ENCODE measurements around the gene LRRC2.

LRRC2 gene

DNA sequence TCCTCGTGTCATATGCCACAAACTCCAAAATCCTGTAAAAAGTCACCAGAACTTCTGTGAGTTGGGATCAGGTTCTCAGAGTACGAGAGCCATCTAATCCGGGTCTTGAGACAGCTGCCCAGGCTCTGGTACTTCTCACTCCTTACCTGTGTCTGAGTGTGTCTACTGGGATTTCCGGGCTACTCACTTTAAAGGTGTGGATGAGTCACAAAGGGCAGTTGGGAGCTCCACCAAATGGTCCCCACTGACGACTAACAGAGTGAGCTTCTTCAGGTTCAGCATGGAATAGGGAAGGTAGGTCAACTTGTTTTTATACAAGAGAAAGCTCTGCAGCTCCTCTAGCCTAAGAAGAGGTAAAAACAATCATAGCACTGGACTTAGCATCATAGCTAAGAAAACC, 38.9 kb downstream of the LRRC2 start:
- Histone ChIP-seq H2AFZ (ENCODE audit: low read depth, low read length) (no peak overlapping the region), H3K36me3 (ENCODE audit: control insufficient read depth in 1 of 2, insufficient read depth in 2 of 2, low read depth in 1 of 2, low read length in 2 of 2) (peaks cover 0 to 25% of the 10 kb centered on the region in 2 experiments), H2AK5ac (ENCODE audit: low read length, severe bottlenecking) (no peak overlapping the region), H2BK120ac (ENCODE audit: low read depth, low read length) (no peak overlapping the region), H3K14ac (ENCODE audit: low read length in 2 of 2) (no peak overlapping the region), H3K4me1 (ENCODE audit: control insufficient read depth, insufficient read depth, low read depth, low read length) (peaks cover 3% of the 10 kb centered on the region), H3K4me2 (ENCODE audit: low read length, poor library complexity, severe bottlenecking) (no peak overlapping the region), H3K79me1 (replicated peaks; ENCODE audit: low read length, poor library complexity, severe bottlenecking) (no peaks in the 10 kb centered on the region), H2BK15ac (ENCODE audit: low read depth, poor library complexity, severe bottlenecking) (no peak overlapping the region), H3K27ac (ENCODE audit: low read length, poor library complexity, severe bottlenecking) (no peak overlapping the region), H3K9ac (ENCODE audit: low read length) (no peak overlapping the region), H3K4me3 (ENCODE audit: insufficient read depth in 1 of 2, low read depth in 1 of 2, low read length in 2 of 2) (no peak overlapping the region), H2BK5ac (ENCODE audit: low read depth, low read length, poor library complexity, severe bottlenecking) (no peak overlapping the region), H4K8ac (ENCODE audit: low read length) (peak overlapping the region; percentile 57), H4K91ac (ENCODE audit: low read length) (no peak overlapping the region), H3K18ac (ENCODE audit: low read depth in 1 of 2, low read length in 2 of 2) (no peak overlapping the region), H2BK12ac (ENCODE audit: low read length in 2 of 2) (no peak overlapping the region), H3K9me3 (ENCODE audit: control insufficient read depth, low read length) (no peaks in the 10 kb centered on the region), H3K27me3 (ENCODE audit: control insufficient read depth in 1 of 2, insufficient read depth in 1 of 2, low read length in 2 of 2) (no peaks in the 10 kb centered on the region), H3K4ac (ENCODE audit: low read depth in 1 of 2, low read length in 2 of 2) (no peak overlapping the region), H3K23ac (ENCODE audit: low read length in 2 of 2) (no peak overlapping the region)
- no peak for DNase-seq
- 90% methylated on average over 5 of the region's 5 CpGs for WGBS

- no peak overlapping the region for H2BK120ac ChIP-seq (ENCODE audit: low read depth, low read length)
- H3K14ac ChIP-seq (ENCODE audit: low read length in 2 of 2) = no peak overlapping the region
- no peaks in the 10 kb centered on the region for H3K79me1 ChIP-seq (replicated peaks; ENCODE audit: low read length, poor library complexity, severe bottlenecking)
- H3K23ac ChIP-seq (ENCODE audit: low read length in 2 of 2) = no peak overlapping the region
- no peak overlapping the region for H2BK5ac ChIP-seq (ENCODE audit: low read depth, low read length, poor library complexity, severe bottlenecking)
- H3K9ac ChIP-seq (ENCODE audit: low read length) = no peak overlapping the region
- H3K27me3 ChIP-seq (ENCODE audit: control insufficient read depth in 1 of 2, insufficient read depth in 1 of 2, low read length in 2 of 2) = no peaks in the 10 kb centered on the region
- no peaks in the 10 kb centered on the region for H3K4me1 ChIP-seq (ENCODE audit: control insufficient read depth, insufficient read depth, low read depth, low read length)
- H3K27ac ChIP-seq (ENCODE audit: low read length, poor library complexity, severe bottlenecking) = no peak overlapping the region
- H4K8ac ChIP-seq (ENCODE audit: low read length) = no peak overlapping the region
- no peak overlapping the region for H3K4ac ChIP-seq (ENCODE audit: low read depth in 1 of 2, low read length in 2 of 2)
- no peak overlapping the region for H4K91ac ChIP-seq (ENCODE audit: low read length)
- H3K36me3 ChIP-seq (ENCODE audit: control insufficient read depth in 1 of 2, insufficient read depth in 2 of 2, low read depth in 1 of 2, low read length in 2 of 2) = peaks cover 0 to 21% of the 10 kb centered on the region in 2 experiments
- no peak overlapping the region for H2AFZ ChIP-seq (ENCODE audit: low read depth, low read length)
- H2BK12ac ChIP-seq (ENCODE audit: low read length in 2 of 2) = no peak overlapping the region
- no peak overlapping the region for H3K18ac ChIP-seq (ENCODE audit: low read depth in 1 of 2, low read length in 2 of 2)
- H3K4me2 ChIP-seq (ENCODE audit: low read length, poor library complexity, severe bottlenecking) = no peak overlapping the region
- H3K4me3 ChIP-seq (ENCODE audit: insufficient read depth in 1 of 2, low read depth in 1 of 2, low read length in 2 of 2) = no peak overlapping the region
- H3K9me3 ChIP-seq (ENCODE audit: control insufficient read depth, low read length) = no peaks in the 10 kb centered on the region
- H2BK15ac ChIP-seq (ENCODE audit: low read depth, poor library complexity, severe bottlenecking) = no peak overlapping the region
- DNase-seq = no peak
- no peak overlapping the region for H2AK5ac ChIP-seq (ENCODE audit: low read length, severe bottlenecking)
- WGBS = 97% methylated on average over 3 of the region's 3 CpGs
Measured at GRCh38 chr3:46524832-46525231, 41.3 kb downstream of the LRRC2 start.

DNA sequence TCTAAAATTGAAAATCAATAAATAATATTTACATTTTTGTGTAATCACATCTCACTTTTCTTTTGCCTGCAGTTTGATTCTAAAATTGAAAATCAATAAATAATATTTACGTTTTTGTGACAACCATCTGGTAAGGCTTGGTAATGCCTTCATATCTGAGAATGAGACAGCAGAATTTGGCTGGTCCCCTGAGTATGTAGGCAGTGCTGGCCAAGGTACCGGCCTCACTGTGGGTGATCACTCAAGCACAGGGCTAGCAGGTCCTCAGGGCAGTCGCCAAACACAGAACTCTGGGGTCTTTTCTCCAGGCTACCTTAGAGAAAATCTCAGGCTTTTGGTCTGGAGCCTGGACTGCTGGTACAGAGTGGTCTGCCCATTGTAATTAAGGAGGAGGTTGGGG, 42.1 kb downstream of the LRRC2 start:
- H3K4me3 ChIP-seq (ENCODE audit: insufficient read depth in 1 of 2, low read depth in 1 of 2, low read length in 2 of 2) = no peak overlapping the region
- no peak overlapping the region for H2AK5ac ChIP-seq (ENCODE audit: low read length, severe bottlenecking)
- H3K9me3 ChIP-seq (ENCODE audit: control insufficient read depth, low read length) = no peaks in the 10 kb centered on the region
- no peaks in the 10 kb centered on the region for H3K27me3 ChIP-seq (ENCODE audit: control insufficient read depth in 1 of 2, insufficient read depth in 1 of 2, low read length in 2 of 2)
- H3K18ac ChIP-seq (ENCODE audit: low read depth in 1 of 2, low read length in 2 of 2) = no peak overlapping the region
- H2AFZ ChIP-seq (ENCODE audit: low read depth, low read length) = no peak overlapping the region
- H3K4me1 ChIP-seq (ENCODE audit: control insufficient read depth, insufficient read depth, low read depth, low read length) = no peaks in the 10 kb centered on the region
- H3K27ac ChIP-seq (ENCODE audit: low read length, poor library complexity, severe bottlenecking) = no peak overlapping the region
- no peak overlapping the region for H4K91ac ChIP-seq (ENCODE audit: low read length)
- no peak overlapping the region for H2BK120ac ChIP-seq (ENCODE audit: low read depth, low read length)
- H3K4me2 ChIP-seq (ENCODE audit: low read length, poor library complexity, severe bottlenecking) = no peak overlapping the region
- no peak overlapping the region for H2BK12ac ChIP-seq (ENCODE audit: low read length in 2 of 2)
- H3K14ac ChIP-seq (ENCODE audit: low read length in 2 of 2) = no peak overlapping the region
- no peak for DNase-seq
- peaks cover 0 to 18% of the 10 kb centered on the region in 2 experiments for H3K36me3 ChIP-seq (ENCODE audit: control insufficient read depth in 1 of 2, insufficient read depth in 2 of 2, low read depth in 1 of 2, low read length in 2 of 2)
- H3K23ac ChIP-seq (ENCODE audit: low read length in 2 of 2) = peak overlapping the region in 1 of 2 experiments; percentile 14
- no peak overlapping the region for H3K9ac ChIP-seq (ENCODE audit: low read length)
- H2BK5ac ChIP-seq (ENCODE audit: low read depth, low read length, poor library complexity, severe bottlenecking) = no peak overlapping the region
- H3K79me1 ChIP-seq (replicated peaks; ENCODE audit: low read length, poor library complexity, severe bottlenecking) = no peaks in the 10 kb centered on the region
- WGBS = 89% methylated on average over 3 of the region's 3 CpGs
- no peak overlapping the region for H3K4ac ChIP-seq (ENCODE audit: low read depth in 1 of 2, low read length in 2 of 2)
- no peak overlapping the region for H4K8ac ChIP-seq (ENCODE audit: low read length)
- no peak overlapping the region for H2BK15ac ChIP-seq (ENCODE audit: low read depth, poor library complexity, severe bottlenecking)

DNA sequence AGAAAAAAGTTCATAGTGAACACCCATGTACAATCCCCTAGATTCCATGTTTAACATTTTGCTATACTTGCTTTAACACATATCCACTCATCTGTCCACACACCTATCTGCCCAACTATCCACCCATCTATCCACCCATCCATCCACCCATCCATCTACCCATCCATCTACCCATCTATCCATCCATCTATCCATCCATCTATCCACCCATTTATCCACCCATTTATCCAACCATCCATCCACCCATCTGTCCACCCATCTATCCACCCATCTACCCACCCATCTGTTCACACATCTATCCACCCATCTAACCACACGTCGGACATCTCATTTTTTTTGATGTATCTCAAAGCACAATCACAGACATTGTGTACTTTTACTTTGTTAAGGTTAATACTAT, 42.5 kb downstream of the LRRC2 start:
- H3K9ac ChIP-seq (ENCODE audit: low read length) = no peak overlapping the region
- no peak overlapping the region for H3K18ac ChIP-seq (ENCODE audit: low read depth in 1 of 2, low read length in 2 of 2)
- H2AFZ ChIP-seq (ENCODE audit: low read depth, low read length) = no peak overlapping the region
- peaks cover 0 to 22% of the 10 kb centered on the region in 2 experiments for H3K36me3 ChIP-seq (ENCODE audit: control insufficient read depth in 1 of 2, insufficient read depth in 2 of 2, low read depth in 1 of 2, low read length in 2 of 2)
- no peak overlapping the region for H4K91ac ChIP-seq (ENCODE audit: low read length)
- H3K23ac ChIP-seq (ENCODE audit: low read length in 2 of 2) = no peak overlapping the region
- H3K27me3 ChIP-seq (ENCODE audit: control insufficient read depth in 1 of 2, insufficient read depth in 1 of 2, low read length in 2 of 2) = no peaks in the 10 kb centered on the region
- no peak overlapping the region for H3K27ac ChIP-seq (ENCODE audit: low read length, poor library complexity, severe bottlenecking)
- H3K4me1 ChIP-seq (ENCODE audit: control insufficient read depth, insufficient read depth, low read depth, low read length) = no peaks in the 10 kb centered on the region
- H3K9me3 ChIP-seq (ENCODE audit: control insufficient read depth, low read length) = no peaks in the 10 kb centered on the region
- H2BK120ac ChIP-seq (ENCODE audit: low read depth, low read length) = no peak overlapping the region
- DNase-seq = no peak
- no peaks in the 10 kb centered on the region for H3K79me1 ChIP-seq (replicated peaks; ENCODE audit: low read length, poor library complexity, severe bottlenecking)
- H2BK5ac ChIP-seq (ENCODE audit: low read depth, low read length, poor library complexity, severe bottlenecking) = no peak overlapping the region
- no peak overlapping the region for H2AK5ac ChIP-seq (ENCODE audit: low read length, severe bottlenecking)
- no peak overlapping the region for H3K4ac ChIP-seq (ENCODE audit: low read depth in 1 of 2, low read length in 2 of 2)
- no peak overlapping the region for H3K14ac ChIP-seq (ENCODE audit: low read length in 2 of 2)
- whole genome bisulfite sequencing = no CpG with 5 or more reads among the region's 2 CpGs
- H2BK15ac ChIP-seq (ENCODE audit: low read depth, poor library complexity, severe bottlenecking) = no peak overlapping the region
- no peak overlapping the region for H2BK12ac ChIP-seq (ENCODE audit: low read length in 2 of 2)
- no peak overlapping the region for H3K4me3 ChIP-seq (ENCODE audit: insufficient read depth in 1 of 2, low read depth in 1 of 2, low read length in 2 of 2)
- no peak overlapping the region for H3K4me2 ChIP-seq (ENCODE audit: low read length, poor library complexity, severe bottlenecking)
- H4K8ac ChIP-seq (ENCODE audit: low read length) = no peak overlapping the region
